ENCODE results near the gene CILP2.

CILP2 gene

GRCh38 chr19:19500975-19501644 is 37.0 kb upstream of the CILP2 start:
- TF ChIP-seq CTCF (IDR thresholded peaks at IDR 0.05; ENCODE audit: borderline replicate concordance, control extremely low read depth, extremely low read depth, insufficient read depth, missing control alignments) = no peak
- in situ Hi-C loops (cut with MboI; ENCODE audit: low sequenced_read_pairs, unreplicated experiment) = no loop called here
- no peak for DNase-seq (ENCODE audit: low spot score)

GRCh38 chr19:19501798-19502197 is 36.3 kb upstream of the CILP2 start:
- in situ Hi-C loops (cut with MboI; ENCODE audit: low sequenced_read_pairs, unreplicated experiment) = no loop called here
- DNase-seq (ENCODE audit: low spot score) = no peak
- TF ChIP-seq CTCF (IDR thresholded peaks at IDR 0.05; ENCODE audit: borderline replicate concordance, control extremely low read depth, extremely low read depth, insufficient read depth, missing control alignments) = no peak

- no peak for TF ChIP-seq CTCF (IDR thresholded peaks at IDR 0.05; ENCODE audit: borderline replicate concordance, control extremely low read depth, extremely low read depth, insufficient read depth, missing control alignments)
- in situ Hi-C loops (cut with MboI; ENCODE audit: low sequenced_read_pairs, unreplicated experiment) = no loop called here
- no peak for DNase-seq (ENCODE audit: low spot score)
These were observed 35.8 kb upstream of the CILP2 start for GRCh38 chr19:19502281-19502680.

- in situ Hi-C loops (cut with MboI; ENCODE audit: low sequenced_read_pairs, unreplicated experiment) = no loop called here
- DNase-seq (ENCODE audit: low spot score) = no peak
- no peak for TF ChIP-seq CTCF (IDR thresholded peaks at IDR 0.05; ENCODE audit: borderline replicate concordance, control extremely low read depth, extremely low read depth, insufficient read depth, missing control alignments)
These were observed 35.1 kb upstream of the CILP2 start for GRCh38 chr19:19502808-19503602.

- no peak for DNase-seq (ENCODE audit: low spot score)
- in situ Hi-C loops (cut with MboI; ENCODE audit: low sequenced_read_pairs, unreplicated experiment) = no loop called here
- no peak for TF ChIP-seq CTCF (IDR thresholded peaks at IDR 0.05; ENCODE audit: borderline replicate concordance, control extremely low read depth, extremely low read depth, insufficient read depth, missing control alignments)
These were observed 33.1 kb upstream of the CILP2 start for GRCh38 chr19:19504754-19505668.

- TF ChIP-seq CTCF (IDR thresholded peaks at IDR 0.05; ENCODE audit: borderline replicate concordance, control extremely low read depth, extremely low read depth, insufficient read depth, missing control alignments) = no peak
- in situ Hi-C loops (cut with MboI; ENCODE audit: low sequenced_read_pairs, unreplicated experiment) = no loop called here
- no peak for DNase-seq (ENCODE audit: low spot score)
These were observed 32.3 kb upstream of the CILP2 start for GRCh38 chr19:19505669-19506326.

Data from GM13976 (cell line).